Stimulated activated CD4-positive, alpha-beta T cell treated with anti-CD3 and anti-CD28 coated beads, TNF-alpha, amount 100 ng/mL, for 4 hours (primary cell): ENCODE results near the gene LRRC32.

Source experiments
- DNase-seq, 3 experiments: peaks; one replicate each; pipeline ENCODE4 v3.0.0-alpha.2; 2020; ENCODE audit warnings: low read depth in 3 of 3

LRRC32 gene

GRCh38 chr11:76663912-76664440, 6.6 kb downstream of the LRRC32 start:
- DNase-seq = no peak

- no peak for DNase-seq
These were observed 7.1 kb downstream of the LRRC32 start for GRCh38 chr11:76663486-76663810.

- DNase-seq = no peak
These were observed 7.7 kb downstream of the LRRC32 start for GRCh38 chr11:76662656-76663485.

- no peak for DNase-seq
These were observed 8.6 kb downstream of the LRRC32 start for GRCh38 chr11:76661834-76662434.

- DNase-seq = no peak
These were observed 9.2 kb downstream of the LRRC32 start for GRCh38 chr11:76661306-76661751.

GRCh38 chr11:76660533-76661305, 9.8 kb downstream of the LRRC32 start:
- DNase-seq = no peak

- no peak for DNase-seq
These were observed 10.6 kb downstream of the LRRC32 start for GRCh38 chr11:76659672-76660532.

GRCh38 chr11:76658651-76659650, 11.6 kb downstream of the LRRC32 start:
- no peak for DNase-seq

- no peak for DNase-seq
These were observed 12.3 kb downstream of the LRRC32 start for GRCh38 chr11:76658231-76658630.

GRCh38 chr11:76657187-76658170, 13.1 kb downstream of the LRRC32 start:
- no peak for DNase-seq

- DNase-seq = no peak
These were observed 13.9 kb downstream of the LRRC32 start for GRCh38 chr11:76656571-76657081.

- DNase-seq = no peak
These were observed 14.5 kb downstream of the LRRC32 start for GRCh38 chr11:76656050-76656531.

GRCh38 chr11:76655501-76656049, 15.0 kb downstream of the LRRC32 start:
- DNase-seq = no peak

- DNase-seq = no peak
These were observed 15.6 kb downstream of the LRRC32 start for GRCh38 chr11:76654980-76655379.

GRCh38 chr11:76654298-76654851, 16.2 kb downstream of the LRRC32 start:
- no peak for DNase-seq

GRCh38 chr11:76653674-76654284, 16.8 kb downstream of the LRRC32 start:
- no peak for DNase-seq

- DNase-seq = no peak
These were observed 17.4 kb downstream of the LRRC32 start for GRCh38 chr11:76653012-76653673.
